CD14-positive monocyte (primary cell): ENCODE measurements around the gene LACTB. TPM values are rescaled to one million over a fixed set of nuclear protein-coding genes. Genes with fewer than 3 reads are reported as not detected.

Experiments used
- DNase-seq, 3 donors: peaks; one replicate each; pipeline ENCODE4 v3.0.0-alpha.2; 2011 to 2022
- H2AFZ ChIP-seq: 2 replicates; pipeline ENCODE4 v1.6.0; 2012; ENCODE audit warnings: mild to moderate bottlenecking, low read depth, low read length, inconsistent platforms; ENCODE audit not compliant: insufficient read depth, poor library complexity, severe bottlenecking
- H3K27ac ChIP-seq, 2 donors: 1 replicate in 1 of 2; 2 replicates in 1 of 2; pipeline ENCODE4 v1.5.1; 2012 to 2013; ENCODE audit warnings: low read length in 2 of 2, control low read depth in 1 of 2, inconsistent platforms in 1 of 2, low read depth in 1 of 2, mild to moderate bottlenecking in 1 of 2
- H3K27me3 ChIP-seq, 2 donors: one replicate each; pipeline versions ENCODE4 v1.6.0 to v1.6.1; 2011 to 2013; ENCODE audit warnings: low read length in 2 of 2; ENCODE audit not compliant: control insufficient read depth in 2 of 2, insufficient read depth in 2 of 2
- H3K36me3 ChIP-seq, 2 donors: replicated peaks in 1 of 2; 1 replicate in 1 of 2; 2 replicates in 1 of 2; pipeline versions ENCODE4 v1.5.1 to v1.6.1; 2012 to 2013; ENCODE audit warnings: low read length in 2 of 2, control low read depth in 1 of 2, inconsistent platforms in 1 of 2, mild to moderate bottlenecking in 1 of 2; ENCODE audit not compliant: insufficient read depth in 2 of 2, control insufficient read depth in 1 of 2
- H3K4me1 ChIP-seq, 2 donors: 1 replicate in 1 of 2; 2 replicates in 1 of 2; pipeline versions ENCODE4 v1.5.1 to v1.6.1; 2012 to 2013; ENCODE audit warnings: low read length in 2 of 2, control low read depth in 1 of 2, inconsistent platforms in 1 of 2, mild to moderate bottlenecking in 1 of 2, moderate library complexity in 1 of 2; ENCODE audit not compliant: insufficient read depth in 2 of 2, control insufficient read depth in 1 of 2
- H3K4me2 ChIP-seq: replicated peaks from 2 replicates; pipeline ENCODE3; 2012; ENCODE audit warnings: low read length, moderate library complexity, mild to moderate bottlenecking; ENCODE audit not compliant: poor library complexity, severe bottlenecking; ENCODE audit errors: extremely low read depth
- H3K4me3 ChIP-seq, 3 experiments: fragments of 200-600 bp in 1 of 3; sonication (generic) in 1 of 3; replicated peaks in 1 of 3; 1 replicate in 2 of 3; 2 replicates in 1 of 3; pipeline ENCODE4 v1.5.1; 2011 to 2013; ENCODE audit warnings: low read length in 3 of 3, mild to moderate bottlenecking in 3 of 3, control low read depth in 2 of 3, low read depth in 2 of 3, inconsistent platforms in 1 of 3, moderate library complexity in 1 of 3
- H3K79me2 ChIP-seq: 2 replicates; pipeline ENCODE4 v1.6.0; 2012; ENCODE audit warnings: mild to moderate bottlenecking, control low read depth, inconsistent platforms, low read length, moderate library complexity; ENCODE audit not compliant: insufficient read depth
- H3K9ac ChIP-seq: 2 replicates; pipeline ENCODE4 v1.6.0; 2017; ENCODE audit warnings: low read length, mild to moderate bottlenecking; ENCODE audit not compliant: insufficient read depth, poor library complexity, severe bottlenecking
- H3K9me3 ChIP-seq, 2 donors: replicated peaks in 1 of 2; 1 replicate in 1 of 2; 2 replicates in 1 of 2; pipeline versions ENCODE4 v1.5.1 to v1.6.1; 2012 to 2013; ENCODE audit warnings: low read length in 2 of 2, control low read depth in 1 of 2; ENCODE audit not compliant: control insufficient read depth in 1 of 2, insufficient read depth in 1 of 2
- H4K20me1 ChIP-seq: 2 replicates; pipeline ENCODE4 v1.6.0; 2012; ENCODE audit warnings: mild to moderate bottlenecking, low read length, control low read depth, moderate library complexity; ENCODE audit not compliant: insufficient read depth
- H3K27ac Mint-ChIP-seq, 7 donors: one replicate each; pipeline ENCODE4 v1.8.0; 2020; ENCODE audit warnings: mild to moderate bottlenecking in 7 of 7, mixed read lengths in 7 of 7, moderate library complexity in 6 of 7, inconsistent platforms in 2 of 7
- H3K27me3 Mint-ChIP-seq, 3 donors: one replicate each; pipeline ENCODE4 v1.8.0; 2021 to 2022; ENCODE audit warnings: low read depth in 3 of 3, mild to moderate bottlenecking in 3 of 3, mixed read lengths in 3 of 3, moderate library complexity in 3 of 3, inconsistent platforms in 1 of 3
- H3K36me3 Mint-ChIP-seq, 2 donors: one replicate each; pipeline ENCODE4 v1.8.0; 2020; ENCODE audit warnings: mixed read lengths in 2 of 2, inconsistent platforms in 1 of 2, mild to moderate bottlenecking in 1 of 2
- H3K4me1 Mint-ChIP-seq: one replicate; pipeline ENCODE4 v1.8.0; 2020; ENCODE audit warnings: mild to moderate bottlenecking, mixed read lengths
- H3K4me3 Mint-ChIP-seq, 2 donors: one replicate each; pipeline ENCODE4 v1.8.0; 2020; ENCODE audit warnings: mild to moderate bottlenecking in 2 of 2, mixed read lengths in 2 of 2, moderate library complexity in 1 of 2
- H3K9me3 Mint-ChIP-seq, 7 donors: one replicate each; pipeline ENCODE4 v1.8.0; 2020 to 2022; ENCODE audit warnings: mixed read lengths in 7 of 7, mild to moderate bottlenecking in 6 of 7, moderate library complexity in 6 of 7, inconsistent platforms in 2 of 7
- WGBS: methylation state at CpG from one replicate; pipeline ENCODE4 v1.1.5; 2013; ENCODE audit warnings: missing lambda C conversion rate; ENCODE audit not compliant: insufficient coverage; 5-methylcytosine and 5-hydroxymethylcytosine counted together
- intact Hi-C, 2 donors: fragments of 100-400 bp; cut with micrococcal nuclease; formaldehyde crosslinking; loops; one replicate each; pipeline versions ENCODE4 v1.15.0 to v1.15.1; 2023
- polyA plus RNA-seq, 3 donors: library from polyadenylated mRNA; depleted of rRNA in 1 of 3; unstranded in 2 of 3; stranded (reverse) in 1 of 3; fragments of 300-500 nt in 2 of 3; fragments of >200 nt in 1 of 3; fragmentation: Illumina TruSeq in 2 of 3; gene quantifications; 1 replicate in 2 of 3; 2 replicates in 1 of 3; pipeline ENCODE4 v1.2.3, GENCODE V29; 2012 to 2021
- TF ChIP-seq, protein P1 (sequence below): fragments of 200-600 bp; IDR thresholded peaks from one replicate; pipeline ENCODE4 v1.8.0; 2022; ENCODE audit warnings: antibody characterized with exemption, mild to moderate bottlenecking

Gene LACTB
- polyA plus RNA-seq, 3 donors: 18.5 to 59.3 (median 40.4) TPM

DNA sequence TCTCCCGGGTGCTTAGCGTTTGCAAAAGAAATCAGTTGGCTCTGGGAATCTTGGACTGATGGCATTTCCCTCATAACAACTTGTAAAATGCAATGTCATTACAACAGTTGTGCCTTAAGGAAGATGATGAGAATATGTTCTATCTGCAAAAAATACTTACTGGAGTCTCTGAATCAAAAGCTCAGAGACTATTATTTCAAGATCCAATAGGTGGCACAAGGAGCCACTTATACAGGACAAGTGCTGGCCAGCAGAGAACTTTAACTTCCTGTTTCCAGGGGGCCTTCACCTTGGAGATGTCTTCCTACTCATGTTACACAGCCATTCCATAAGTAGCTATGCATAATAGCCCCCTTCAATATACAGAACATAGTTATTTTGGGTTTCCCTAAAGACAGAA is 44.6 kb downstream of the LACTB start:
- intact Hi-C loops: no loop called here
- Histone ChIP-seq H3K79me2 (no peaks in the 10 kb centered on the region), H3K27ac (no peak overlapping the region), H3K36me3 (no peaks in the 10 kb centered on the region), H3K4me2 (no peak overlapping the region), H3K4me3 (no peak overlapping the region), H4K20me1 (no peaks in the 10 kb centered on the region), H3K4me1 (no peaks in the 10 kb centered on the region), H3K27me3 (no peaks in the 10 kb centered on the region), H3K9me3 (no peaks in the 10 kb centered on the region), H3K9ac (no peak overlapping the region), H2AFZ (no peak overlapping the region)
- H3K4me3 Mint-ChIP-seq: no peak overlapping the region
- peaks cover 6% of the 10 kb centered on the region for H3K4me1 Mint-ChIP-seq
- H3K27ac Mint-ChIP-seq: no peak overlapping the region
- DNase-seq: peak; percentile 39 to 70 (median 67)
- H3K27me3 Mint-ChIP-seq: no peaks in the 10 kb centered on the region
- no peaks in the 10 kb centered on the region for H3K9me3 Mint-ChIP-seq
- TF ChIP-seq, protein P1, sequence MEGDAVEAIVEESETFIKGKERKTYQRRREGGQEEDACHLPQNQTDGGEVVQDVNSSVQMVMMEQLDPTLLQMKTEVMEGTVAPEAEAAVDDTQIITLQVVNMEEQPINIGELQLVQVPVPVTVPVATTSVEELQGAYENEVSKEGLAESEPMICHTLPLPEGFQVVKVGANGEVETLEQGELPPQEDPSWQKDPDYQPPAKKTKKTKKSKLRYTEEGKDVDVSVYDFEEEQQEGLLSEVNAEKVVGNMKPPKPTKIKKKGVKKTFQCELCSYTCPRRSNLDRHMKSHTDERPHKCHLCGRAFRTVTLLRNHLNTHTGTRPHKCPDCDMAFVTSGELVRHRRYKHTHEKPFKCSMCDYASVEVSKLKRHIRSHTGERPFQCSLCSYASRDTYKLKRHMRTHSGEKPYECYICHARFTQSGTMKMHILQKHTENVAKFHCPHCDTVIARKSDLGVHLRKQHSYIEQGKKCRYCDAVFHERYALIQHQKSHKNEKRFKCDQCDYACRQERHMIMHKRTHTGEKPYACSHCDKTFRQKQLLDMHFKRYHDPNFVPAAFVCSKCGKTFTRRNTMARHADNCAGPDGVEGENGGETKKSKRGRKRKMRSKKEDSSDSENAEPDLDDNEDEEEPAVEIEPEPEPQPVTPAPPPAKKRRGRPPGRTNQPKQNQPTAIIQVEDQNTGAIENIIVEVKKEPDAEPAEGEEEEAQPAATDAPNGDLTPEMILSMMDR: peak; percentile 56
- H3K36me3 Mint-ChIP-seq: no peaks in the 10 kb centered on the region
- WGBS: no CpG with 5 or more reads among the region's 2 CpGs

DNA sequence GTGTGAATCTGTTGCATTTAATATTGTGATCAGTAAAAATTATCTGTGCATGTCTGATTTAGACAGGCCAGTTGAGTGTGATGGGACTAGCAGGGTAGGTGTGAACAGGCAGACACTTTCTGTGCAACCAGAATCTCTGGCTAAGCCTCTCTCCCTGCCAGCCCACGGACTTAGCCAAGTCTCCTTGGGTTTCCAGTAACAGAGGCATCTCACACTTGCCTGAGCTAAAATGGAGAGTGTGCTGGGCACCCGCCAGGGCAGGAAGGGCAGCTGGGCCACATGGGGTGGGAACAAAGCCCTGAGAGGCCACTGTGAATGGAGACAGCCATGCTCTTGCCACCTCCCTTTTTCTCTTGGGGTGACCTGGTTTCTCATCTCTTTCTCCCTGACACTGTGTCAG is 48.1 kb downstream of the LACTB start:
- Histone ChIP-seq H3K4me2 (no peak overlapping the region), H3K36me3 (no peaks in the 10 kb centered on the region), H3K9ac (no peak overlapping the region), H3K79me2 (no peaks in the 10 kb centered on the region), H3K9me3 (no peaks in the 10 kb centered on the region), H2AFZ (no peak overlapping the region), H3K4me1 (no peaks in the 10 kb centered on the region), H4K20me1 (no peaks in the 10 kb centered on the region), H3K27ac (no peak overlapping the region), H3K27me3 (no peaks in the 10 kb centered on the region), H3K4me3 (no peak overlapping the region)
- H3K9me3 Mint-ChIP-seq: no peaks in the 10 kb centered on the region
- no peaks in the 10 kb centered on the region for H3K36me3 Mint-ChIP-seq
- DNase-seq: no peak
- peaks cover 6% of the 10 kb centered on the region for H3K4me1 Mint-ChIP-seq
- no peak overlapping the region for H3K4me3 Mint-ChIP-seq
- TF ChIP-seq, protein P1: no peak
- WGBS: 100% methylated on average over 1 of the region's 2 CpGs
- H3K27me3 Mint-ChIP-seq: no peaks in the 10 kb centered on the region
- H3K27ac Mint-ChIP-seq: no peak overlapping the region
- intact Hi-C loops: no loop called here
